Measurements from ENCODE around the gene ARHGDIA.
"Not testable (repeated sequence)": the region's sequence is repeated elsewhere in the genome, so short reads cannot be mapped to it uniquely, and the experiment has no call there.

ARHGDIA gene
- long read RNA-seq, transcript ARHGDIA-201 (6 exons, 1,906 nt), result major isoform, 70 of 78 reads
- long read RNA-seq, partial matches to known transcripts, result 0 of 78 reads
- long read RNA-seq, other reads (novel, unspliced or antisense), result 5 of 78 reads

- DNase-seq (ENCODE audit: low read depth in 1 of 2, low spot score in 1 of 2), result no peak
- TF ChIP-seq, protein P1, sequence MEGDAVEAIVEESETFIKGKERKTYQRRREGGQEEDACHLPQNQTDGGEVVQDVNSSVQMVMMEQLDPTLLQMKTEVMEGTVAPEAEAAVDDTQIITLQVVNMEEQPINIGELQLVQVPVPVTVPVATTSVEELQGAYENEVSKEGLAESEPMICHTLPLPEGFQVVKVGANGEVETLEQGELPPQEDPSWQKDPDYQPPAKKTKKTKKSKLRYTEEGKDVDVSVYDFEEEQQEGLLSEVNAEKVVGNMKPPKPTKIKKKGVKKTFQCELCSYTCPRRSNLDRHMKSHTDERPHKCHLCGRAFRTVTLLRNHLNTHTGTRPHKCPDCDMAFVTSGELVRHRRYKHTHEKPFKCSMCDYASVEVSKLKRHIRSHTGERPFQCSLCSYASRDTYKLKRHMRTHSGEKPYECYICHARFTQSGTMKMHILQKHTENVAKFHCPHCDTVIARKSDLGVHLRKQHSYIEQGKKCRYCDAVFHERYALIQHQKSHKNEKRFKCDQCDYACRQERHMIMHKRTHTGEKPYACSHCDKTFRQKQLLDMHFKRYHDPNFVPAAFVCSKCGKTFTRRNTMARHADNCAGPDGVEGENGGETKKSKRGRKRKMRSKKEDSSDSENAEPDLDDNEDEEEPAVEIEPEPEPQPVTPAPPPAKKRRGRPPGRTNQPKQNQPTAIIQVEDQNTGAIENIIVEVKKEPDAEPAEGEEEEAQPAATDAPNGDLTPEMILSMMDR (IDR thresholded peaks at IDR 0.05; ENCODE audit: insufficient read depth, low read length), result no peak
- TF ChIP-seq GABPA (IDR thresholded peaks at IDR 0.05; ENCODE audit: low read depth), result peak; percentile 73; the same call in 1 of the 2 replicates
- H3K27ac ChIP-seq (replicated peaks), result peak within 1 kb of the TSS; percentile 98
- peak within 1 kb of the TSS; percentile 87 for H3K4me3 ChIP-seq (replicated peaks; ENCODE audit: insufficient read depth, low read length)
- no peaks in the 10 kb centered on the region for H3K27me3 ChIP-seq (ENCODE audit: insufficient read depth, poor library complexity, severe bottlenecking)
These were observed at the start of gene ARHGDIA for GRCh38 chr17:81870981-81871386. ARHGDIA (minus strand) TSS chr17:81871337; CDS start chr17:81869930, 1,407 bp downstream.

GRCh38 chr17:81918832-81919545 is 47.9 kb upstream of the ARHGDIA start:
- Histone ChIP-seq H3K4me3 (replicated peaks; ENCODE audit: insufficient read depth, low read length) (peak overlapping the region; percentile 53), H3K27me3 (ENCODE audit: insufficient read depth, poor library complexity, severe bottlenecking) (no peaks in the 10 kb centered on the region), H3K27ac (replicated peaks) (peak overlapping the region; percentile 92)
- TF ChIP-seq, protein P1 (IDR thresholded peaks at IDR 0.05; ENCODE audit: insufficient read depth, low read length), result no peak
- TF ChIP-seq POLR2AphosphoS5 (IDR thresholded peaks at IDR 0.05; ENCODE audit: low read depth) (peak; percentile 54; the same call in 1 of the 2 replicates), GABPA (IDR thresholded peaks at IDR 0.05; ENCODE audit: low read depth) (peak; percentile 70; the same call in 1 of the 2 replicates)
- TF ChIP-seq, protein P2, sequence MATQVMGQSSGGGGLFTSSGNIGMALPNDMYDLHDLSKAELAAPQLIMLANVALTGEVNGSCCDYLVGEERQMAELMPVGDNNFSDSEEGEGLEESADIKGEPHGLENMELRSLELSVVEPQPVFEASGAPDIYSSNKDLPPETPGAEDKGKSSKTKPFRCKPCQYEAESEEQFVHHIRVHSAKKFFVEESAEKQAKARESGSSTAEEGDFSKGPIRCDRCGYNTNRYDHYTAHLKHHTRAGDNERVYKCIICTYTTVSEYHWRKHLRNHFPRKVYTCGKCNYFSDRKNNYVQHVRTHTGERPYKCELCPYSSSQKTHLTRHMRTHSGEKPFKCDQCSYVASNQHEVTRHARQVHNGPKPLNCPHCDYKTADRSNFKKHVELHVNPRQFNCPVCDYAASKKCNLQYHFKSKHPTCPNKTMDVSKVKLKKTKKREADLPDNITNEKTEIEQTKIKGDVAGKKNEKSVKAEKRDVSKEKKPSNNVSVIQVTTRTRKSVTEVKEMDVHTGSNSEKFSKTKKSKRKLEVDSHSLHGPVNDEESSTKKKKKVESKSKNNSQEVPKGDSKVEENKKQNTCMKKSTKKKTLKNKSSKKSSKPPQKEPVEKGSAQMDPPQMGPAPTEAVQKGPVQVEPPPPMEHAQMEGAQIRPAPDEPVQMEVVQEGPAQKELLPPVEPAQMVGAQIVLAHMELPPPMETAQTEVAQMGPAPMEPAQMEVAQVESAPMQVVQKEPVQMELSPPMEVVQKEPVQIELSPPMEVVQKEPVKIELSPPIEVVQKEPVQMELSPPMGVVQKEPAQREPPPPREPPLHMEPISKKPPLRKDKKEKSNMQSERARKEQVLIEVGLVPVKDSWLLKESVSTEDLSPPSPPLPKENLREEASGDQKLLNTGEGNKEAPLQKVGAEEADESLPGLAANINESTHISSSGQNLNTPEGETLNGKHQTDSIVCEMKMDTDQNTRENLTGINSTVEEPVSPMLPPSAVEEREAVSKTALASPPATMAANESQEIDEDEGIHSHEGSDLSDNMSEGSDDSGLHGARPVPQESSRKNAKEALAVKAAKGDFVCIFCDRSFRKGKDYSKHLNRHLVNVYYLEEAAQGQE (IDR thresholded peaks at IDR 0.05; ENCODE audit: insufficient replicate concordance, low read depth), result no peak
- peak in 1 of 2 experiments; percentile 66 for DNase-seq (ENCODE audit: low read depth in 1 of 2, low spot score in 1 of 2)

- DNase-seq (ENCODE audit: low read depth in 1 of 2, low spot score in 1 of 2); H3K27me3 ChIP-seq (ENCODE audit: insufficient read depth, poor library complexity, severe bottlenecking): not testable (repeated sequence)
- Histone ChIP-seq H3K4me3 (replicated peaks; ENCODE audit: insufficient read depth, low read length) (peak overlapping the region; percentile 53), H3K27ac (replicated peaks) (peak overlapping the region; percentile 92)
These were observed 47.2 kb upstream of the ARHGDIA start for GRCh38 chr17:81918333-81918669.

- Histone ChIP-seq H3K27me3 (ENCODE audit: insufficient read depth, poor library complexity, severe bottlenecking) (no peaks in the 10 kb centered on the region), H3K4me3 (replicated peaks; ENCODE audit: insufficient read depth, low read length) (peak within 1 kb of the TSS; percentile 53), H3K27ac (replicated peaks) (peak within 1 kb of the TSS; percentile 92)
- DNase-seq (ENCODE audit: low read depth in 1 of 2, low spot score in 1 of 2), result peak; percentile 72 to 80
- TF ChIP-seq SPI1 (IDR thresholded peaks at IDR 0.05; ENCODE audit: borderline replicate concordance, low read depth) (no peak), POLR2AphosphoS5 (IDR thresholded peaks at IDR 0.05; ENCODE audit: low read depth) (peak; percentile 60; the same call in 1 of the 2 replicates), GABPA (IDR thresholded peaks at IDR 0.05; ENCODE audit: low read depth) (no peak)
- TF ChIP-seq, protein P2 (IDR thresholded peaks at IDR 0.05; ENCODE audit: insufficient replicate concordance, low read depth), result peak; percentile 40
- TF ChIP-seq, protein P1 (IDR thresholded peaks at IDR 0.05; ENCODE audit: insufficient read depth, low read length), result no peak
These were observed 46.6 kb upstream of the ARHGDIA start, which contains the start of gene SIRT7 for GRCh38 chr17:81917565-81918332. SIRT7 (minus strand) TSS chr17:81918176; CDS start chr17:81918131, 45 bp downstream.

All from HL-60 (cell line).